ENCODE data around the gene NOL6. TPM values are rescaled to one million over a fixed set of nuclear protein-coding genes. Genes with fewer than 3 reads are reported as not detected.
A peak's percentile ranks its signal among the peaks of the same experiment; 100 is the strongest.

NOL6 gene
- total and polyA plus RNA-seq, 9 of the 15 experiments (the other 6 are each of a cell fraction or from before 2014, with no cell fraction given): 7.7 to 58.9 (median 27.0) TPM

GRCh38 chr9:33453999-33454660 lies 19.6 kb downstream of the NOL6 start (continued):
- TF ChIP-seq NCOA4 (IDR thresholded peaks at IDR 0.05; ENCODE audit: partially characterized antibody) (no peak), NRF1 (conservative IDR thresholded peaks at IDR 0.05 in 1 of 2, IDR thresholded peaks at IDR 0.05 in 1 of 2) (no peak), THAP12 (CRISPR knock-in tag; IDR thresholded peaks at IDR 0.05) (no peak), USF1 (CRISPR knock-in tag; IDR thresholded peaks at IDR 0.05) (no peak)

- Histone ChIP-seq H3K27ac (ENCODE audit: extremely low read depth, low read depth, low read length) (peak overlapping the region; percentile 48; the same call in 2 of the 3 replicates), H3K4me3 (no peak overlapping the region), H3K79me2 (ENCODE audit: control insufficient read depth, insufficient read depth, low read length) (no peaks in the 10 kb centered on the region), H3K9me1 (ENCODE audit: control insufficient read depth, insufficient read depth, low read length) (no peaks in the 10 kb centered on the region), H3K9me3 (replicated peaks; ENCODE audit: control insufficient read depth, insufficient read depth, low read depth, low read length) (no peaks in the 10 kb centered on the region), H3K4me2 (ENCODE audit: insufficient read depth, low read length) (peak overlapping the region; percentile 36), H4K20me1 (replicated peaks; ENCODE audit: control insufficient read depth, insufficient read depth, low read length) (no peaks in the 10 kb centered on the region), H3K9ac (ENCODE audit: insufficient read depth in 1 of 2, low read depth in 2 of 2, low read length in 2 of 2) (peak overlapping the region; percentile 51 to 78; a peak in 2 of 4 replicates), H2AFZ (ENCODE audit: low read depth, low read length) (peak overlapping the region; percentile 84), H3K36me3 (ENCODE audit: control insufficient read depth, insufficient read depth, low read length) (no peaks in the 10 kb centered on the region), H3K27me3 (ENCODE audit: control insufficient read depth in 2 of 2, insufficient read depth in 2 of 2, low read length in 2 of 2) (no peaks in the 10 kb centered on the region), H3K4me1 (replicated peaks in 1 of 2; ENCODE audit: control insufficient read depth in 2 of 2, insufficient read depth in 2 of 2, low read length in 2 of 2) (peaks cover 10 to 13% of the 10 kb centered on the region in 2 experiments)
- ChIA-PET POLR2A (interaction anchor here (0.5 to 1.2 kb wide), 4 partner anchors 9 to 338 kb away, joined by 3 read pairs; no protein-coding TSS in a partner anchor), CTCF (ENCODE audit: low intra/inter-chr PET ratio) (interaction anchor here (0.6 kb wide), 2 partner anchors 10 to 579 kb away, joined by 3 to 4 read pairs; no protein-coding TSS in a partner anchor)
- intact Hi-C loops (cut with micrococcal nuclease) (loop anchor here (5.0 to 10.0 kb wide), 2 partner anchors 36 to 169 kb away; no protein-coding TSS in a partner anchor), in situ Hi-C loops (cut with MboI) (no loop called here)
- ATAC-seq (no peak), DNase-seq (ENCODE audit: extremely low read depth in 1 of 4, low spot score in 3 of 4) (peak in 1 of 4 experiments; percentile 50), FAIRE-seq (no peak)
- WGBS (ENCODE audit: insufficient coverage, low coverage, missing lambda C conversion rate): 60% methylated on average over 2 of the region's 3 CpGs
- BruUV-seq (replicated peaks): no TSS peak
- no peak for TF ChIP-seq NEUROD1 (IDR thresholded peaks at IDR 0.05; ENCODE audit: borderline replicate concordance, low read depth, low read length, partially characterized antibody)
- no peak for TF ChIP-seq ZNF57 (CRISPR knock-in tag; IDR thresholded peaks at IDR 0.05)
- TF ChIP-seq ZNF280A (IDR thresholded peaks at IDR 0.05; ENCODE audit: low read depth, partially characterized antibody): no peak
- no peak for TF ChIP-seq PHB (CRISPR knock-in tag; IDR thresholded peaks at IDR 0.05)
- 0 out of 2 replicates have a peak, but pooled peaks have one; percentile 20 for TF ChIP-seq SPI1 (IDR thresholded peaks at IDR 0.05; ENCODE audit: borderline replicate concordance, low read depth, low read length)
- peak; percentile 45; the same call in 1 of the 2 replicates for TF ChIP-seq BCOR (IDR thresholded peaks at IDR 0.05)
- no peak for TF ChIP-seq CC2D1A (IDR thresholded peaks at IDR 0.05)
- no peak for TF ChIP-seq STAG1 (CRISPR knock-in tag; IDR thresholded peaks at IDR 0.05; ENCODE audit: borderline replicate concordance)
- TF ChIP-seq POLR2B (IDR thresholded peaks at IDR 0.05; ENCODE audit: low read depth, partially characterized antibody): no peak
- TF ChIP-seq IFI16 (CRISPR knock-in tag; IDR thresholded peaks at IDR 0.05): no peak
- peak; percentile 68 for TF ChIP-seq RBM25 (IDR thresholded peaks at IDR 0.05; ENCODE audit: low read depth, low read length, severe bottlenecking)
- no peak for TF ChIP-seq RBFOX2 (IDR thresholded peaks at IDR 0.05; ENCODE audit: low read depth, low read length)
Measured at GRCh38 chr9:33453286-33453860, 20.4 kb downstream of the NOL6 start.
